B cell (primary cell): ENCODE data around the gene SWAP70. TPM values are rescaled to one million over a fixed set of nuclear protein-coding genes. Genes with fewer than 3 reads are reported as not detected.

Source experiments
- ATAC-seq: fragments of 200-7000 bp; cut with Tn5 transposase; one replicate; pipeline ENCODE4 v1.10.0; 2021; ENCODE audit warnings: low read depth, mild to moderate bottlenecking, moderate number of reproducible peaks, moderate library complexity
- CTCF ChIA-PET: fragments of 350-600 bp; sonication (Branson Sonifier 250); formaldehyde crosslinking; loops from one replicate; lab custom pipeline; 2021; ENCODE audit warnings: antibody characterized with exemption, inconsistent platforms; lab: Charles Lee
- POLR2A ChIA-PET: fragments of 350-600 bp; sonication (Branson Sonifier 250); formaldehyde crosslinking; loops from one replicate; lab custom pipeline; 2021; ENCODE audit warnings: antibody characterized with exemption; lab: Charles Lee
- DNase-seq: peaks from one replicate; pipeline ENCODE4 v3.0.0; 2013
- H2AFZ ChIP-seq: 2 replicates; pipeline ENCODE4 v1.6.1; 2012; ENCODE audit warnings: mild to moderate bottlenecking, low read depth, low read length; ENCODE audit not compliant: insufficient read depth, poor library complexity, severe bottlenecking
- H3K27ac ChIP-seq, 2 donors: 1 replicate in 1 of 2; 2 replicates in 1 of 2; pipeline ENCODE4 v1.5.1; 2012 to 2013; ENCODE audit warnings: low read length in 2 of 2, mild to moderate bottlenecking in 2 of 2, moderate library complexity in 1 of 2
- H3K27me3 ChIP-seq, 4 experiments: fragments of 200-600 bp in 1 of 4; sonication (generic) in 1 of 4; replicated peaks in 1 of 4; 1 replicate in 2 of 4; 2 replicates in 2 of 4; pipeline versions ENCODE4 v1.6.1 to v1.7.0; 2013 to 2016; ENCODE audit warnings: low read length in 3 of 4, mild to moderate bottlenecking in 2 of 4, mixed read lengths in 1 of 4, moderate library complexity in 1 of 4; ENCODE audit not compliant: insufficient read depth in 4 of 4, control insufficient read depth in 3 of 4; ENCODE audit errors: control extremely low read depth in 1 of 4
- H3K36me3 ChIP-seq, 2 experiments: replicated peaks in 1 of 2; 1 replicate in 1 of 2; 2 replicates in 1 of 2; pipeline versions ENCODE4 v1.6.1 to v1.7.1; 2013; ENCODE audit warnings: low read length in 1 of 2; ENCODE audit not compliant: insufficient read depth in 2 of 2, control insufficient read depth in 1 of 2; ENCODE audit errors: control extremely low read depth in 1 of 2, extremely low read depth in 1 of 2
- H3K4me1 ChIP-seq, 2 donors: fragments of 200-600 bp in 1 of 2; sonication (generic) in 1 of 2; 1 replicate in 1 of 2; 2 replicates in 1 of 2; pipeline versions ENCODE4 v1.5.1 to v1.6.1; 2013 to 2017; ENCODE audit warnings: low read length in 2 of 2; ENCODE audit not compliant: control insufficient read depth in 2 of 2, insufficient read depth in 2 of 2
- H3K4me2 ChIP-seq: replicated peaks from 2 replicates; pipeline ENCODE3; 2012; ENCODE audit warnings: mild to moderate bottlenecking, low read depth, low read length; ENCODE audit not compliant: poor library complexity, severe bottlenecking
- H3K4me3 ChIP-seq, 5 experiments: fragments of 200-600 bp in 1 of 5; sonication (generic) in 1 of 5; 1 replicate in 3 of 5; 2 replicates in 2 of 5; pipeline versions ENCODE4 v1.5.1 to v1.7.0; 2011 to 2016; ENCODE audit warnings: low read length in 4 of 5, mild to moderate bottlenecking in 4 of 5, low read depth in 2 of 5, control low read depth in 1 of 5, moderate library complexity in 1 of 5; ENCODE audit not compliant: insufficient read depth in 1 of 5; ENCODE audit errors: control extremely low read depth in 1 of 5, extremely low read depth in 1 of 5
- H3K79me2 ChIP-seq: fragments of 200-600 bp; sonication (generic); one replicate; pipeline ENCODE4 v1.6.0; 2016; ENCODE audit warnings: low read length; ENCODE audit not compliant: control insufficient read depth, insufficient read depth
- H3K9ac ChIP-seq: fragments of 200-600 bp; sonication (generic); 2 replicates; pipeline ENCODE4 v1.6.1; 2017; ENCODE audit warnings: mild to moderate bottlenecking, low read length, moderate library complexity
- H3K9me3 ChIP-seq, 3 donors: one replicate each; pipeline versions ENCODE4 v1.6.1 to v1.7.1; 2013; ENCODE audit warnings: low read length in 2 of 3; ENCODE audit not compliant: control insufficient read depth in 2 of 3, insufficient read depth in 1 of 3; ENCODE audit errors: control extremely low read depth in 1 of 3
- H4K20me1 ChIP-seq: 2 replicates; pipeline ENCODE4 v1.6.0; 2012; ENCODE audit warnings: mild to moderate bottlenecking, low read length; ENCODE audit not compliant: insufficient read depth, control insufficient read depth, poor library complexity, severe bottlenecking
- H3K27ac Mint-ChIP-seq: one replicate; pipeline ENCODE4 v1.8.0; 2021; ENCODE audit warnings: mixed read lengths
- H3K27me3 Mint-ChIP-seq: one replicate; pipeline ENCODE4 v1.8.0; 2021; ENCODE audit warnings: mixed read lengths
- H3K4me1 Mint-ChIP-seq: one replicate; pipeline ENCODE4 v1.8.0; 2021; ENCODE audit warnings: mixed read lengths
- H3K4me3 Mint-ChIP-seq: one replicate; pipeline ENCODE4 v1.8.0; 2021; ENCODE audit warnings: mixed read lengths
- H3K9me3 Mint-ChIP-seq: one replicate; pipeline ENCODE4 v1.8.0; 2022; ENCODE audit warnings: mixed read lengths; ENCODE audit not compliant: insufficient read depth
- CTCF ChIP-seq: fragments of 200-600 bp; IDR thresholded peaks from one replicate; pipeline ENCODE4 v1.8.0; 2022; ENCODE audit warnings: antibody characterized with exemption, mild to moderate bottlenecking
- EZH2 ChIP-seq: IDR thresholded peaks from 2 replicates; pipeline ENCODE4 v1.6.1; 2012; ENCODE audit warnings: borderline replicate concordance, low read depth, mild to moderate bottlenecking, moderate library complexity, low read length; ENCODE audit not compliant: insufficient read depth, poor library complexity, severe bottlenecking
- WGBS: methylation state at CpG from one replicate; pipeline ENCODE4 v1.1.5; 2013; ENCODE audit warnings: missing lambda C conversion rate; ENCODE audit not compliant: insufficient coverage; 5-methylcytosine and 5-hydroxymethylcytosine counted together
- intact Hi-C: fragments of 100-400 bp; cut with micrococcal nuclease; formaldehyde crosslinking; loops from one replicate; pipeline ENCODE4 v1.10.0; 2022
- polyA plus RNA-seq: library from polyadenylated mRNA; depleted of rRNA; stranded (reverse); fragments of >200 nt; gene quantifications from 2 replicates; pipeline ENCODE4 v1.2.3, GENCODE V29; 2012
- total RNA-seq, 2 donors: library from RNA; stranded (reverse); fragments of 120-200 nt in 1 of 2; gene quantifications; 1 replicate in 1 of 2; 2 replicates in 1 of 2; pipeline versions ENCODE4 v1.2.3 to v1.2.4, GENCODE V29; 2013 to 2022

Gene SWAP70
- total and polyA plus RNA-seq, 2 donors (not counting 1 experiment from before 2014, with no cell fraction given) = 69.8 to 200 TPM

- ChIA-PET POLR2A (interaction anchor here (0.6 kb wide), 1 partner anchor 157 kb away, joined by 3 read pairs; no protein-coding TSS in a partner anchor), CTCF (interaction anchor here (0.7 to 5.8 kb wide), 6 partner anchors 9 to 149 kb away, joined by 3 to 50 read pairs (median 4); no protein-coding TSS in a partner anchor)
- Histone ChIP-seq H3K9me3 (no peaks in the 10 kb centered on the region), H4K20me1 (no peaks in the 10 kb centered on the region), H3K4me3 (no peak overlapping the region), H3K79me2 (peaks cover 96% of the 10 kb centered on the region), H3K9ac (no peak overlapping the region), H3K4me2 (peak overlapping the region; percentile 11), H3K36me3 (peaks cover 0 to 64% of the 10 kb centered on the region in 2 experiments), H3K27me3 (no peaks in the 10 kb centered on the region), H3K27ac (peak overlapping the region; percentile 6 to 93), H2AFZ (no peak overlapping the region), H3K4me1 (peaks cover 70 to 77% of the 10 kb centered on the region in 2 donors)
- WGBS = no CpG with 5 or more reads among the region's 2 CpGs
- no peak for TF ChIP-seq CTCF
- no peak for TF ChIP-seq EZH2
- Mint-ChIP-seq H3K9me3 (no peaks in the 10 kb centered on the region), H3K27me3 (no peaks in the 10 kb centered on the region), H3K27ac (peak overlapping the region; percentile 85), H3K4me1 (peaks cover 66% of the 10 kb centered on the region), H3K4me3 (no peak overlapping the region)
- DNase-seq (no peak), ATAC-seq (no peak)
- intact Hi-C loops = no loop called here
Measured at GRCh38 chr11:9722893-9723292, 59.0 kb downstream of the SWAP70 start.

GRCh38 chr11:9726321-9727022 lies 62.6 kb downstream of the SWAP70 start:
- peak; percentile 34 for ATAC-seq
- no peak overlapping the region for H2AFZ ChIP-seq
- peaks cover 68 to 76% of the 10 kb centered on the region in 2 donors for H3K4me1 ChIP-seq
- H3K9me3 ChIP-seq = no peaks in the 10 kb centered on the region
- no peaks in the 10 kb centered on the region for H3K27me3 ChIP-seq
- H3K27ac ChIP-seq = peak overlapping the region; percentile 14 to 86
- H3K4me3 Mint-ChIP-seq = peak overlapping the region; percentile 65
- WGBS = no CpG with 5 or more reads among the region's 3 CpGs
- POLR2A ChIA-PET = interaction anchor here (0.9 kb wide), 2 partner anchors 19 to 149 kb away, joined by 4 to 6 read pairs; no protein-coding TSS in a partner anchor
- CTCF ChIA-PET = interaction anchor here (0.8 to 11.3 kb wide), 14 partner anchors 9 to 191 kb away, joined by 3 to 111 read pairs (median 4); no protein-coding TSS in a partner anchor
- H3K27me3 Mint-ChIP-seq = no peaks in the 10 kb centered on the region
- intact Hi-C loops = no loop called here
- no peak for DNase-seq
- peaks cover 74% of the 10 kb centered on the region for H3K4me1 Mint-ChIP-seq
- peak overlapping the region; percentile 87 for H3K27ac Mint-ChIP-seq
- peaks cover 98% of the 10 kb centered on the region for H3K79me2 ChIP-seq
- peaks cover 0 to 84% of the 10 kb centered on the region in 2 experiments for H3K36me3 ChIP-seq
- no peak overlapping the region for H3K9ac ChIP-seq
- no peaks in the 10 kb centered on the region for H4K20me1 ChIP-seq
- TF ChIP-seq EZH2 (no peak), CTCF (no peak)
- no peak overlapping the region for H3K4me3 ChIP-seq
- no peaks in the 10 kb centered on the region for H3K9me3 Mint-ChIP-seq
- peak overlapping the region; percentile 39 for H3K4me2 ChIP-seq
